ENCODE measurements around the gene ZC3H4.

DNA sequence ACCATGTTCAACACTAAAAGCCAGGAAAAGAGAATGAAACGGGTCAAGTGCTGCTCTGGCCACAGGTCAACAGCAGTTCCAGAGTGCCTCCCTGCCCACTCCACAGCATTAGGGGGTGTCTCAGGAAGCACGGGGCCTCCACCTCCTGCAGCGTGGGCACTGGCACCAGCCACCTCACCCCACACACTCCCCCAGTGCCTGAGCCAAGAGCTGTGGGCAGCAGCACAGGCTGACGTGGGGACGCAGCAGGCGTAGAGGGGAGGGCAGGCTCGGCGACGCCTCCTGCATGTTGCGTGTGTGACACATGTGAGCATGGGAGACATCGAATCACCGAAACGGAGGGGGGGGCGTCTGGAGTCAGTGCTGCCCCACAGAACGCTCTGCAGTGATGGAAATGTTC, 43.8 kb downstream of the ZC3H4 start:
- TF ChIP-seq, protein P1, sequence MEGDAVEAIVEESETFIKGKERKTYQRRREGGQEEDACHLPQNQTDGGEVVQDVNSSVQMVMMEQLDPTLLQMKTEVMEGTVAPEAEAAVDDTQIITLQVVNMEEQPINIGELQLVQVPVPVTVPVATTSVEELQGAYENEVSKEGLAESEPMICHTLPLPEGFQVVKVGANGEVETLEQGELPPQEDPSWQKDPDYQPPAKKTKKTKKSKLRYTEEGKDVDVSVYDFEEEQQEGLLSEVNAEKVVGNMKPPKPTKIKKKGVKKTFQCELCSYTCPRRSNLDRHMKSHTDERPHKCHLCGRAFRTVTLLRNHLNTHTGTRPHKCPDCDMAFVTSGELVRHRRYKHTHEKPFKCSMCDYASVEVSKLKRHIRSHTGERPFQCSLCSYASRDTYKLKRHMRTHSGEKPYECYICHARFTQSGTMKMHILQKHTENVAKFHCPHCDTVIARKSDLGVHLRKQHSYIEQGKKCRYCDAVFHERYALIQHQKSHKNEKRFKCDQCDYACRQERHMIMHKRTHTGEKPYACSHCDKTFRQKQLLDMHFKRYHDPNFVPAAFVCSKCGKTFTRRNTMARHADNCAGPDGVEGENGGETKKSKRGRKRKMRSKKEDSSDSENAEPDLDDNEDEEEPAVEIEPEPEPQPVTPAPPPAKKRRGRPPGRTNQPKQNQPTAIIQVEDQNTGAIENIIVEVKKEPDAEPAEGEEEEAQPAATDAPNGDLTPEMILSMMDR (IDR thresholded peaks at IDR 0.05), result no peak
- TF ChIP-seq POLR2AphosphoS5 (IDR thresholded peaks at IDR 0.05) (no peak), EP300 (IDR thresholded peaks at IDR 0.05) (no peak), POLR2A (IDR thresholded peaks at IDR 0.05) (no peak)

All from gastroesophageal sphincter (tissue), 3 donors.